GM19467 (cell line): ENCODE measurements around the gene CTSH.
A peak's percentile ranks its signal among the peaks of the same experiment; 100 is the strongest.
"Not testable (repeated sequence)": the region's sequence is repeated elsewhere in the genome, so short reads cannot be mapped to it uniquely, and the experiment has no call there.

Experiments used
- ATAC-seq: cut with Tn5 transposase; IDR thresholded peaks from one replicate; pipeline ENCODE4 v1.9.1; 2021; ENCODE audit warnings: mild to moderate bottlenecking, moderate library complexity; ENCODE audit not compliant: unreplicated experiment

Gene CTSH

DNA sequence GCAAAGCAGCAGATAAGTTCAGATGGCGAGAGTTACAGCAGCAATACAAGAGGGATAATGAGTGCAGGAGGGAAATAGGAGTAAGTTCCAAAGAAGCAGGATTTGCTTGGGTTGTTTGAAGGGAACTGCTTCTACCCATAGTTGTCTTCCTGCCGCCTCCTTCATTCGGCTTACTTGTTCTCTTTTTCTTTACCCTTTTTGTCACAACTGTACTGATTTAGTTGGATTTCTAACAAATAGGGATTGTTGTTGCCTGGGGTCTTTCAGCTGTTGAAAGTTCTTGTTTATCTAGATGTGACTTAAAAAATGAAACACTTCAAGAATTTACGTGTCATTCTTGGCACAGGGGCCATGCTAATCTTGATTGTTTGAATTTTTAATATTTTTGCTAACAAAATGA is 46.3 kb downstream of the CTSH start:
- no peak for ATAC-seq

DNA sequence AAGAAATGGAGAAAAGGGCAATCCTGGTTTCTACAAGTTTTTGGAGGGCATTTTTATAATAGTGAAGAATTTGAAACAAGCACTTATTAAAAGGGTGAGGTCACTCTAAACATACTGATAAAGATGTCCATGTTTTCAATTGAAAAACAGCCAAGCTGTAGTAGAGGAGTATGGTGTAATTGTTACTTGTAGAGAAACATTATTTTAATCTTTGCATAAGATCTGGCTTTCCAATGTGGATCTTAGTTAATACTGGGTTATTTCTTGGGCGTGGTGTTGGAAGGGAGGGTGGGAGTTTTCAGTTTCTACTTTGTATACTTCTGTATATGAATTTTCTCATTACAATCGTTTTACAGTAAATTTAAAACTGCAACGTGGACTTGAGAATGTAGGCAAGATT is 49.4 kb downstream of the CTSH start:
- no peak for ATAC-seq

DNA sequence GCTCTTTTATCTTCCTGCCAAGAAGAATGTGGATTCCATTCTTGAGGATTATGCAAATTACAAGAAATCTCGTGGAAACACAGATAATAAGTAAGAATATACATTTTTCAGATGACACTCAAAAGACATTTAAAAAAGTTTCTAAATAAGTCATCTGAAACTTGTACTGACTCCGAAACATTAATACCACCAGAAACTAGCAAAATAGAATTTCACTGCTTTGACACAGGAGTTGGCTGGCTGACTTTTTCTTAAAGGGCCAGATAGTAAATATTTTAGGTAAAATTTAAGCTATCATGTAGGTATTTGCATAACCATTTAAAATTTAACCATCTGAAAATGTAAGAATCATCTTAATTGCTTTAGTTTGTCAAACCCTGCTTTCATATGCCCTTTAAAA is 51.3 kb downstream of the CTSH start:
- no peak for ATAC-seq

DNA sequence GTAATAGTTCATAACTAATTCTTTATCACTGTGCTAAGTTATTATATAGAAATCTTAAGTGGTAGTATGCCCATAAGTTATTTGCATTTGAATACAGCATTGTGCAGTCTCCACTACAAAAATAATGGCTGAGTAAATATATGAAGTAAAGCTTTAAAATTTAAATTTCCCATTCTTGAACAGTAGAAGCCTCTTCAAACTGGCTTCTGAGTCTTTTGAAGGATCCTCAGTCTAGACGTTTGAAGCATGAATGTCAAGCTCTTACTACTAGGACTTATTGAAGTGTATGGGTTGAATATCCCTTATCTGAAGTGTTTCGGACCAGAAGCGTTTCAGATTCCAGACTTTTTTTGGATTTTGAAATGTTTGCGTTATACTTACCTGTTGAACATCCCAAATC is 55.8 kb downstream of the CTSH start:
- ATAC-seq, result no peak

DNA sequence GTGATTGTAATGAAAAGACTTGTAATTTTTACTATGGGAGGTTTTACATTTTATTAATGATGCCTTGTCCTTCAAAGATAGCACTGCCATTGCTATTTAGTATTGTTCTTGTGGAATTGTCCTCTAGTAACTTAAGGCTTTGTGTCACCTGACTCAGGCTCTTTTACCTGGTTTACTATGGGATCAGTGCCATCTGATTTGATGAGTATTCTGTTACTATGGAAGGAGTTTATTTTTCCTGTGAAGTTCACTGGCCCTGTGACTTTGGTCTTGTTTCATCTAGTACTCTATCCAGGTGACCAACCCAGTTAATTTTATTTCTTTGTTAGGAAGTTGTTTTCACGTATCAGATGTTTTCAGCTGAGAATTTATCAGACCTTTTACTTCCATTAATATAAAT is 63.2 kb downstream of the CTSH start:
- no peak for ATAC-seq

DNA sequence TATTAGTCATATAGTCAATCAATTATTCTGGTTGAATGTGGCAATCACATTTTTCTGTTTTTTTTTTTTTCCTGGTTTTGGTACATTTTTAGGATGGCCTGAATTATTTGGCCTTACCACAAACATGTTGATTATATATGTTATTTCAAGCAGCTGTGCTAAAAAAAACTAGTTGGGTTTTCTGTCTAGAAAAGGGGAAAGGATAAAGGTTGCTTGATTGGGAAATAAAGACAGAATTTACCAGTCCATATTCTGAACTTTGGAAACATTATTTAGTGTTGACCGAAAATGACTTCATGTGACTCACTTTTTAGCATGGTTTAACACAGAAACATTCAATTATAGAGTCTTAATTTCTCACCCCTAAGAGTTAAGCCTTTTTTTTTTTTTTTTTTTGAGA is 64.0 kb downstream of the CTSH start:
- no peak for ATAC-seq

DNA sequence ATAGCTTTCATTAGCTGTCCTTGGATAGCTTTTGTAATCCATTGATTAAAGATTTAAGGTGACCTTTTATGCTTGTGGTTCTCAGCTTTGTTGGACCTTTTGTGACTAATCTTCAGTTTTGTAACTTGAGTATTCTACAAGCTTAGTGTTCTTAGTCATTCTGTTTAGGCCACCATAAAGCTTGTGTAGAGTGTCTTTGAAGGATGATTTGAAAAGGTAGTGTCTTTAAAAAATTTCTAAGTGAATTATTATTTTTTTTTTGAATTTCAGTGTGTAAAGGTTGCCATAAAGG is 64.7 kb downstream of the CTSH start:
- no peak for ATAC-seq

- no peak for ATAC-seq
These were observed 65.2 kb downstream of the CTSH start for GRCh38 chr15:78879517-78880241.

GRCh38 chr15:78878356-78878755 is 66.5 kb downstream of the CTSH start:
- ATAC-seq, result no peak

GRCh38 chr15:78876954-78877353 is 67.9 kb downstream of the CTSH start:
- ATAC-seq, result not testable (repeated sequence)

DNA sequence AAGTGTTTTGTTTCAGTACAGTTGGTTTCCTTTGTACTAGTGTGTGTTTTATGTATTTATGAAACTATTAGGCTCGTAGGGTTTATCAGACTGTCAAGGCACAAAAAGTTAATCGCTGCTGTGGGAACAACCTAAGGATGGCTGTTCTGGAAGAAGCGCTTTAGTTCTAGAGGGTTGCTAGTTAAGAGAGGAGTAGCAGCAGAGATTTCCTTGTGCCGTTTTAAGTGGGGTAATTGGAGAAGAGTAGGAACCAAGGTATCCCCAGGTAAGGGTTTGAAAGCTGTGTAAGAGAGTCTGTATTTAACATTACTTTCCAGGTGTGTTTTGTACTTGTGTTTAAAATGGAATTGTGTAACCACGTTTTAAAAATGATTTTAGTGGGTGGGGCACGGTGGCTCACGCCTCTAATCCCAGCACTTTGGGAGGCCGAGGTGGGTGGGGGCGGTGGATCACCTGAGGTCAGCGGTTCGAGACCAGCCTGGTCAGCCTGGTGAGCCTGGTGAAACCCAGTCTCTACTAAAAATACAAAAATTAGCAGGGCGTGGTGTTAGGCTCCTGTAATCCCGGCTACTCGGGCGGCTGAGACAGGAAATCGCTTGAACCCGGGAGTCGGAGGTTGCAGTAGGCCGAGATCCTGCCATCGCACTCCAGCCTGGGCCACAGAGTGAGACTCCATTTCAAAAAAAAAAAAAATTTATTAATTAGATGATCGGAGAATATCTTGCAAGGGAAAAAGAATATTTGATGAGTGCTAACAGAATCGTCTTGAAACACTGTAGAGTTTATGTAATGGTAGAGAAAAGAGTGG is 69.5 kb downstream of the CTSH start:
- ATAC-seq, result no peak

DNA sequence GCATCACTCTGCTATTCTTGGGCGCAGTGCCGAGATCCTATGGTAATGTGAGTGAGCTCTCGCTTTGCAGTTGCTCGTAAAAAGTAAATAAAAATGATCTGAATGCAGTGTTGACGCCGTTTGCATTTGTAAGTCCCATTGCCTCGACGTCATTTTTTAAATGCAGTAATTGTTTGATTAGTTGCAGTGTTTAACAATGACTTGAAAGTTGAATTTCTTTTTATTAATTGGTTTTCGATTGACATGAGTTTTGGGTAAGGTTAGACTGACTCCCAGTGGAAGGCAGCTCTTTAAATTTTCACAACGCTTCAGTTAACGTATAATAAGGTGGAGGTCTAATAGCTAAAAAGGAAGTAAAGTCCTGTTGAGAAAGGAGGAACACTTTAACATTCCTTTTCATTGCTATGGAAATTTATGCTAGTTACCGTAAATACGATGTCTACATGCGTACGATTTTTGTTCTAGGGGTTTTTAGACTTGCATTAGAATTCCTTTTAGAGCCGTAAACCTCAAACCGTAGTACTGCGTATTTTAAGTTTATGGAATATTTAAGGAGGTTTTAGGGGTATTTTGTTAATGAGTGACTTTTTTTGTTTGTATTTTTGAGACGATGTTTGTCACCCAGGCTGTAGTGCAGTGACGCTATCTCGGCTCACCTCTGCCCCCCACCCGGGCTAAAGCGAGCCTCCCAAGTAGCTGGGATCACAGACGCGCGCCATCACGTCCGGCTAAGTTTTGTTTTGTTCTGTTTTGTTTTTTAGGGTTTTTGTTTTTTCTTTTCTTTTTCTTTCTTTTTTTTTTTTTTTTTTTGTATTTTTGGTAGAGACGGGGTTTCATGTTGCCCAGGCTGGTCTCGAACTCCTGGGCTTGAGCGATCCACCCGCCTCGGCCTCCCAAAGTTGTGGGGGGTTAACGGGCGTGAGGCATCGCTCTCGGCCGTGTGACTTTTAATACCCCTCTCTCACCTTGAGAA is 70.8 kb downstream of the CTSH start:
- ATAC-seq, result no peak

- peak; percentile 52 for ATAC-seq
These were observed 71.7 kb downstream of the CTSH start for GRCh38 chr15:78872972-78873792.

- ATAC-seq, result peak; percentile 84
These were observed 72.5 kb downstream of the CTSH start, which contains the start of gene MORF4L1 for GRCh38 chr15:78872155-78872971. TSS of gene MORF4L1 (plus strand) at chr15:78872890. CDS start at chr15:78873018, 128 bp downstream.

DNA sequence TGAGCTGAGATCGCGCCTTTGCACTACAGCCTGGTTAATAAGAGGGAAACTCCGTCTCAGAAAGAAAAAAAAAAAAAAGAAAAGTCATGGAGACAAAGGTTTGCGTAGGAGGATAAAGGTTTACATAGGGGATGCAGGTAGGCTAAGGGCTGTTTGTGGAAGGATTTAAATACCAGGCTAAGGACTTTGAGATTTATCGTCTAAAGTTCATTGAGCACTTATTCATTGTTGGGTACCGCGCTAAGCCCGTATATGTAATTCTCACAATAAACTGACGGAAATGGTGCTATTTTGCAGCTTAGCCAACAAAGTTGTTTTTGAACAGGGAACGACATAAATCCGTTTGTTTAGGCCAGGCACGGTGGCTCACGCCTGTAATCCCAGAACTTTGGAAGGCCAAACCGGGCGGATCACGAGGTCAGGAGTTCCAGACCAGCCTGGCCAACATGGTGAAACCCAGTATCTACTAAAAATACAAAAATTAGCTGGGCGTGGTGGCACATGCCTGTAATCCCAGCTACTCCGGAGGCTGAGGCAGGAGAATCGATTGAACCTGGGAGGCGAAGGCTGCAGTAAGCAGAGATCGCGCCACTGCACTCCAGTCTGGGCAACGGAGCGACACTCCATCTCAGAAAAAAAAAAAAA is 73.2 kb downstream of the CTSH start:
- not testable (repeated sequence) for ATAC-seq
